Endodermal cell (in vitro differentiated cells): ENCODE results near the gene MYO5B. TPM values are rescaled to one million over a fixed set of nuclear protein-coding genes. Genes with fewer than 3 reads are reported as not detected.

Source experiments
- DNase-seq: peaks from one replicate; pipeline ENCODE4 v3.0.0-alpha.2; 2017
- H3K27ac ChIP-seq: 2 replicates; pipeline ENCODE4 v1.5.1; 2013; ENCODE audit warnings: mild to moderate bottlenecking, low read depth, low read length, moderate library complexity
- H3K27me3 ChIP-seq: 2 replicates; pipeline ENCODE4 v1.6.1; 2013; ENCODE audit warnings: mild to moderate bottlenecking, low read length, moderate library complexity; ENCODE audit not compliant: insufficient read depth, control insufficient read depth, poor library complexity, severe bottlenecking
- H3K36me3 ChIP-seq: 2 replicates; pipeline ENCODE4 v1.7.0; 2013; ENCODE audit warnings: mild to moderate bottlenecking, low read length, moderate library complexity; ENCODE audit not compliant: control insufficient read depth, insufficient read depth
- H3K4me1 ChIP-seq: one replicate; pipeline ENCODE4 v1.7.0; 2013; ENCODE audit warnings: low read length; ENCODE audit not compliant: control insufficient read depth, insufficient read depth
- H3K4me3 ChIP-seq: 2 replicates; pipeline ENCODE4 v1.5.1; 2013; ENCODE audit warnings: mild to moderate bottlenecking, low read length, moderate library complexity
- H3K9ac ChIP-seq: 2 replicates; pipeline ENCODE4 v1.6.1; 2013; ENCODE audit warnings: mild to moderate bottlenecking, low read length, moderate library complexity; ENCODE audit not compliant: poor library complexity, severe bottlenecking; ENCODE audit errors: extremely low read depth
- H3K9me3 ChIP-seq: 2 replicates; pipeline ENCODE4 v1.6.1; 2013; ENCODE audit warnings: mild to moderate bottlenecking, low read length, moderate library complexity; ENCODE audit not compliant: control insufficient read depth
- H3K27ac Mint-ChIP-seq: 2 replicates; pipeline ENCODE4 v1.8.0; 2020; ENCODE audit warnings: mixed read lengths
- H3K27me3 Mint-ChIP-seq: 2 replicates; pipeline ENCODE4 v1.8.0; 2021; ENCODE audit warnings: mild to moderate bottlenecking, mixed read lengths; ENCODE audit not compliant: insufficient read depth
- H3K36me3 Mint-ChIP-seq: 2 replicates; pipeline ENCODE4 v1.8.0; 2020; ENCODE audit warnings: low read depth, mixed read lengths
- H3K4me1 Mint-ChIP-seq: 2 replicates; pipeline ENCODE4 v1.8.0; 2020; ENCODE audit warnings: mixed read lengths
- H3K4me3 Mint-ChIP-seq: 2 replicates; pipeline ENCODE4 v1.8.0; 2020; ENCODE audit warnings: mild to moderate bottlenecking, moderate library complexity, mixed read lengths
- H3K9me3 Mint-ChIP-seq: 2 replicates; pipeline ENCODE4 v1.8.0; 2020; ENCODE audit warnings: mild to moderate bottlenecking, mixed read lengths
- CTCF ChIP-seq: fragments of 200-600 bp; sonication (generic); conservative IDR thresholded peaks from 2 replicates; pipeline ENCODE4 v1.5.0; 2021; ENCODE audit warnings: antibody characterized with exemption, mild to moderate bottlenecking
- WGBS, 2 experiments: methylation state at CpG; one replicate each; pipeline versions ENCODE4 v1.1.5 to v1.1.7; 2013; ENCODE audit warnings: missing lambda C conversion rate in 2 of 2, mixed read lengths in 1 of 2; ENCODE audit not compliant: insufficient coverage in 1 of 2, insufficient read length in 1 of 2; 5-methylcytosine and 5-hydroxymethylcytosine counted together
- total RNA-seq, 2 donors: library from RNA; stranded (reverse); fragmentation: NEBNext Ultra II Directional in 1 of 2; extraction: Animal tissue kit (Norgen Biotek cat#: 25700) in 1 of 2; gene quantifications; 2 replicates in 1 of 2; 3 replicates in 1 of 2; pipeline ENCODE4 v1.2.1, GENCODE V29; 2021

The MYO5B gene
- total RNA-seq, 2 donors from 2014 or later, result 12.2 to 16.8 TPM

GRCh38 chr18:50128506-50129271 is 66.3 kb downstream of the MYO5B start:
- no peaks in the 10 kb centered on the region for H3K27me3 ChIP-seq
- H3K27ac Mint-ChIP-seq, result no peak overlapping the region
- no peaks in the 10 kb centered on the region for H3K27me3 Mint-ChIP-seq
- no peaks in the 10 kb centered on the region for H3K9me3 Mint-ChIP-seq
- no peak overlapping the region for H3K27ac ChIP-seq
- no peaks in the 10 kb centered on the region for H3K36me3 ChIP-seq
- WGBS, 2 experiments, result 86 to 98% methylated on average over 7 to 15 of the region's 15 CpGs
- peaks cover 30% of the 10 kb centered on the region for H3K4me1 Mint-ChIP-seq
- no peak overlapping the region for H3K4me3 ChIP-seq
- TF ChIP-seq CTCF, result no peak
- H3K9me3 ChIP-seq, result no peaks in the 10 kb centered on the region
- no peak overlapping the region for H3K4me3 Mint-ChIP-seq
- peak; percentile 56 for DNase-seq
- H3K36me3 Mint-ChIP-seq, result no peaks in the 10 kb centered on the region
- no peaks in the 10 kb centered on the region for H3K4me1 ChIP-seq
- no peak overlapping the region for H3K9ac ChIP-seq

GRCh38 chr18:50127516-50128210 is 67.3 kb downstream of the MYO5B start:
- 81 to 87% methylated on average over 4 of the region's 4 CpGs for WGBS, 2 experiments
- DNase-seq, result no peak
- H3K4me3 ChIP-seq, result no peak overlapping the region
- H3K4me1 ChIP-seq, result no peaks in the 10 kb centered on the region
- Mint-ChIP-seq H3K4me1 (peaks cover 22% of the 10 kb centered on the region), H3K4me3 (no peak overlapping the region), H3K27me3 (no peaks in the 10 kb centered on the region), H3K27ac (no peak overlapping the region), H3K9me3 (no peaks in the 10 kb centered on the region), H3K36me3 (no peaks in the 10 kb centered on the region)
- no peak for TF ChIP-seq CTCF
- H3K9ac ChIP-seq, result no peak overlapping the region
- no peaks in the 10 kb centered on the region for H3K9me3 ChIP-seq
- no peaks in the 10 kb centered on the region for H3K27me3 ChIP-seq
- no peak overlapping the region for H3K27ac ChIP-seq
- no peaks in the 10 kb centered on the region for H3K36me3 ChIP-seq

- H3K27ac ChIP-seq, result no peak overlapping the region
- H3K9ac ChIP-seq, result no peak overlapping the region
- no peaks in the 10 kb centered on the region for H3K27me3 ChIP-seq
- H3K9me3 ChIP-seq, result no peaks in the 10 kb centered on the region
- H3K4me3 Mint-ChIP-seq, result no peak overlapping the region
- H3K27ac Mint-ChIP-seq, result no peak overlapping the region
- no peaks in the 10 kb centered on the region for H3K9me3 Mint-ChIP-seq
- H3K27me3 Mint-ChIP-seq, result no peaks in the 10 kb centered on the region
- TF ChIP-seq CTCF, result no peak
- H3K36me3 ChIP-seq, result no peaks in the 10 kb centered on the region
- DNase-seq, result no peak
- no peaks in the 10 kb centered on the region for H3K4me1 ChIP-seq
- peaks cover 16% of the 10 kb centered on the region for H3K4me1 Mint-ChIP-seq
- no peaks in the 10 kb centered on the region for H3K36me3 Mint-ChIP-seq
- no peak overlapping the region for H3K4me3 ChIP-seq
- WGBS, 2 experiments, result 90 to 94% methylated on average over 2 to 3 of the region's 3 CpGs
Measured at GRCh38 chr18:50126471-50126870, 68.5 kb downstream of the MYO5B start.
